HepG2 (cell line): ENCODE results near the gene CADPS. TPM values are rescaled to one million over a fixed set of nuclear protein-coding genes. Genes with fewer than 3 reads are reported as not detected.

Experiments
- ATAC-seq: fragments of 200-7000 bp; cut with Tn5 transposase; 3 replicates; pipeline ENCODE4 v1.9.1; 2020; ENCODE audit warnings: mild to moderate bottlenecking, moderate library complexity
- BruUV-seq: library from RNA; stranded (reverse); fragments of 400-500 nt; replicated peaks from 2 replicates; lab custom pipeline; 2021; lab: Mats Ljungman, UMichigan
- CTCF ChIA-PET: fragments of 300-600 bp; formaldehyde crosslinking; extraction: SDS; loops from one replicate; lab custom pipeline; 2021; ENCODE audit warnings: low total read pairs, inconsistent platforms, low intra/inter-chr PET ratio; lab: Yijun Ruan, JAX
- POLR2A ChIA-PET: fragments of 350-600 bp; sonication (Branson Sonifier 250); formaldehyde crosslinking; loops from one replicate; lab custom pipeline; 2020; ENCODE audit warnings: antibody characterized with exemption, inconsistent platforms; lab: Yijun Ruan, JAX
- DNase-seq: peaks from one replicate; pipeline ENCODE4 v3.0.0-alpha.2; 2015; ENCODE audit warnings: low spot score
- FAIRE-seq: peaks from 3 replicates; lab custom pipeline; 2011; peaks lifted over from hg19 to GRCh38; lab: Jason Lieb, UNC
- H2AFZ ChIP-seq: one replicate; pipeline ENCODE4 v1.6.1; 2011; ENCODE audit warnings: low read length, inconsistent platforms
- H3K27ac ChIP-seq: fragments of 300-600 bp; 3 replicates; pipeline ENCODE4 v1.8.0; 2011; ENCODE audit warnings: mixed run types, mild to moderate bottlenecking, mixed read lengths, low read length, inconsistent platforms; ENCODE audit not compliant: insufficient read depth; ENCODE audit errors: extremely low read length
- H3K27me3 ChIP-seq, 2 experiments: fragments of 200-600 bp in 1 of 2; 2 replicates in 1 of 2; 3 replicates in 1 of 2; pipeline versions ENCODE4 v1.6.0 to v1.8.0; 2011; ENCODE audit warnings: low read length in 2 of 2, mild to moderate bottlenecking in 2 of 2, moderate library complexity in 2 of 2, inconsistent platforms in 1 of 2; ENCODE audit not compliant: insufficient read depth in 2 of 2, control insufficient read depth in 1 of 2
- H3K36me3 ChIP-seq, 2 experiments: fragments of 200-600 bp in 1 of 2; replicated peaks in 1 of 2; 2 replicates in 1 of 2; 3 replicates in 1 of 2; pipeline versions ENCODE4 v1.5.1 to v1.8.0; 2011; ENCODE audit warnings: low read length in 2 of 2, inconsistent platforms in 1 of 2; ENCODE audit not compliant: insufficient read depth in 2 of 2, control insufficient read depth in 1 of 2
- H3K4me1 ChIP-seq: 2 replicates; pipeline ENCODE4 v1.5.1; 2012; ENCODE audit warnings: low read length, inconsistent platforms; ENCODE audit not compliant: insufficient read depth
- H3K4me2 ChIP-seq: 2 replicates; pipeline ENCODE4 v1.6.0; 2011; ENCODE audit warnings: low read depth, low read length, inconsistent platforms
- H3K4me3 ChIP-seq, 3 experiments: fragments of 200-600 bp in 1 of 3; sonication (generic), shearing (Covaris generic) in 1 of 3; replicated peaks in 1 of 3; 2 replicates each; pipeline ENCODE4 v1.5.1; 2011 to 2016; ENCODE audit warnings: low read length in 3 of 3, inconsistent platforms in 2 of 3, low read depth in 2 of 3, mild to moderate bottlenecking in 2 of 3, control low read depth in 1 of 3, mixed read lengths in 1 of 3; ENCODE audit not compliant: insufficient read depth in 1 of 3
- H3K79me2 ChIP-seq: one replicate; pipeline ENCODE4 v1.6.1; 2011; ENCODE audit warnings: low read length, inconsistent platforms; ENCODE audit not compliant: insufficient read depth
- H3K9ac ChIP-seq: 2 replicates; pipeline ENCODE4 v1.6.0; 2011; ENCODE audit warnings: mild to moderate bottlenecking, low read depth, low read length, inconsistent platforms; ENCODE audit not compliant: insufficient read depth
- H3K9me3 ChIP-seq: 2 replicates; pipeline ENCODE4 v1.5.1; 2012; ENCODE audit warnings: mild to moderate bottlenecking, low read length
- H4K20me1 ChIP-seq: 2 replicates; pipeline ENCODE4 v1.6.0; 2011; ENCODE audit warnings: inconsistent platforms, mild to moderate bottlenecking, low read length, moderate library complexity; ENCODE audit not compliant: insufficient read depth
- ASH2L ChIP-seq: fragments of 300-600, 200-600 bp; sonication (generic); IDR thresholded peaks from 2 replicates; pipeline ENCODE4 v1.7.0; 2017; ENCODE audit warnings: low read depth, mild to moderate bottlenecking, moderate library complexity, mixed read lengths, low read length; ENCODE audit not compliant: insufficient read length
- ATAD3A ChIP-seq: sonication (generic); formaldehyde crosslinking; IDR thresholded peaks from 2 replicates; pipeline ENCODE4 v1.4.0; 2020; ENCODE audit warnings: missing genetic modification reagents
- ELF4 ChIP-seq: sonication (generic); formaldehyde crosslinking; IDR thresholded peaks from 2 replicates; pipeline ENCODE4 v1.5.0; 2020; ENCODE audit warnings: missing genetic modification reagents, mild to moderate bottlenecking, moderate library complexity, borderline replicate concordance
- IKZF4 ChIP-seq: sonication (generic); formaldehyde crosslinking; IDR thresholded peaks from 2 replicates; pipeline ENCODE4 v1.5.1; 2020; ENCODE audit warnings: borderline replicate concordance, mild to moderate bottlenecking, low read depth, missing genetic modification reagents; ENCODE audit errors: not compliant biosample characterization
- MLLT10 ChIP-seq: sonication (generic); formaldehyde crosslinking; IDR thresholded peaks from 2 replicates; pipeline ENCODE4 v1.4.0; 2020; ENCODE audit warnings: missing genetic modification reagents
- NCOR1 ChIP-seq: fragments of 200-600 bp; sonication (generic); IDR thresholded peaks from 2 replicates; pipeline ENCODE4 v1.7.0; 2017; ENCODE audit warnings: antibody characterized with exemption, low read length, borderline replicate concordance
- PHF5A ChIP-seq: IDR thresholded peaks from one replicate; pipeline ENCODE4 v1.6.1; 2018; ENCODE audit warnings: low read depth, missing genetic modification reagents; ENCODE audit not compliant: unreplicated experiment
- RBM39 ChIP-seq: fragments of 200-400 bp; formaldehyde crosslinking; IDR thresholded peaks from one replicate; pipeline ENCODE4 v1.6.1; 2018; ENCODE audit warnings: antibody characterized with exemption, mild to moderate bottlenecking, low read depth, low read length; ENCODE audit not compliant: poor library complexity, severe bottlenecking
- RFX3 ChIP-seq: IDR thresholded peaks from 2 replicates; pipeline ENCODE4 v1.6.1; 2016; ENCODE audit warnings: missing biosample characterization, missing genetic modification reagents
- SKIL ChIP-seq: sonication (generic); formaldehyde crosslinking; IDR thresholded peaks from 2 replicates; pipeline ENCODE4 v1.8.0; 2022; ENCODE audit warnings: missing genetic modification reagents, mild to moderate bottlenecking, moderate library complexity, borderline replicate concordance
- ZFYVE20 ChIP-seq: sonication (generic); formaldehyde crosslinking; IDR thresholded peaks from 2 replicates; pipeline ENCODE4 v1.8.0; 2023; ENCODE audit warnings: low read depth, mild to moderate bottlenecking, moderate library complexity, missing genetic modification reagents, borderline replicate concordance
- ZNF350 ChIP-seq: sonication (generic); formaldehyde crosslinking; IDR thresholded peaks from 2 replicates; pipeline ENCODE4 v1.4.0; 2020; ENCODE audit warnings: mild to moderate bottlenecking, low read depth, missing genetic modification reagents, borderline replicate concordance
- ZNF414 ChIP-seq: sonication (generic); formaldehyde crosslinking; IDR thresholded peaks from 2 replicates; pipeline ENCODE4 v1.5.0; 2020; ENCODE audit warnings: missing genetic modification reagents
- ZNF790 ChIP-seq: sonication (generic); formaldehyde crosslinking; IDR thresholded peaks from 2 replicates; pipeline ENCODE4 v1.8.0; 2022; ENCODE audit warnings: missing genetic modification reagents, mild to moderate bottlenecking, borderline replicate concordance
- ZSCAN9 ChIP-seq: IDR thresholded peaks from 2 replicates; pipeline ENCODE4 v1.6.1; 2016; ENCODE audit warnings: borderline replicate concordance
- WGBS: methylation state at CpG from one replicate; pipeline ENCODE4 v1.1.6; 2017; ENCODE audit warnings: low lambda C conversion rate; 5-methylcytosine and 5-hydroxymethylcytosine counted together
- in situ Hi-C: cut with HindIII; loops from 2 replicates; pipeline ENCODE4 v1.10.0; 2017; ENCODE audit warnings: low pct_unique_long_range_greater_than_20kb; ENCODE audit not compliant: extremely low pct_ligation_motif_present
- intact Hi-C: fragments of 100-400 bp; cut with micrococcal nuclease; formaldehyde crosslinking; loops from one replicate; pipeline ENCODE4 v1.10.0; 2022; ENCODE audit not compliant: unreplicated experiment
- polyA plus RNA-seq, 8 experiments: library from polyadenylated mRNA; depleted of rRNA in 3 of 8; stranded (reverse) in 7 of 8; unstranded in 1 of 8; fragments of >200 nt; fragmentation: Illumina TruSeq in 4 of 8; extraction: Trizol in 4 of 8; gene quantifications; 2 replicates each; pipeline versions ENCODE4 v1.2.1 to v1.2.3, GENCODE V29; 2011 to 2016; ENCODE audit warnings: low read depth in 4 of 8, missing spikeins in 1 of 8, mixed read lengths in 1 of 8; ENCODE audit not compliant: insufficient read depth in 1 of 8
- total RNA-seq, 5 experiments: library from RNA; depleted of rRNA; stranded (reverse); fragments of >200 nt; fragmentation: Illumina TruSeq; extraction: Trizol; gene quantifications; 2 replicates each; pipeline ENCODE4 v1.2.3, GENCODE V29; 2016; ENCODE audit warnings: low read depth in 1 of 5

CADPS gene
- total and polyA plus RNA-seq, 2 of the 13 experiments (the other 11 are each of a cell fraction or from before 2014, with no cell fraction given) = not detected

DNA sequence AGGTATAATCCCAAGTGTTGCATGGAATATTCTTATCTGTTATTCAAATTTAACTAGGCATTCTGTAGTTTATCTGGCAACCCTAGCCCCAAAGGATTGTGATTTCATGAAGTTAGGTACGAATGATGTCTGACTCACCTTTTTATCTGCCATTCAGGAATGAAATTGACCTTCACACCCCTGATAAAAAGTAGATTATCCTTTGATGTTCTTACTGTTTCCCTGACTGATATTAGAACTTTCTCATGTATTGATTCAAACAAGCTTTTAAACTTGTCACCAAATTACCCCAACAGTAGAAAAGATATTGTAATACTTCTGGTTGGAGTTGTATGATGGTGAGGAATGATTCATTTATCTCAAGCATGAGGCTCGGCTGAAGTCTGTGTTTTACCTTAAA is 43.6 kb upstream of the CADPS start:
- Histone ChIP-seq H3K36me3 (no peaks in the 10 kb centered on the region), H3K27me3 (no peaks in the 10 kb centered on the region), H4K20me1 (no peaks in the 10 kb centered on the region), H3K9ac (no peak overlapping the region), H3K4me1 (no peaks in the 10 kb centered on the region), H3K4me3 (no peak overlapping the region), H3K4me2 (no peak overlapping the region), H3K79me2 (no peaks in the 10 kb centered on the region), H3K27ac (no peak overlapping the region), H3K9me3 (no peaks in the 10 kb centered on the region), H2AFZ (no peak overlapping the region)
- in situ Hi-C loops = no loop called here
- TF ChIP-seq ASH2L (no peak), RFX3 (CRISPR knock-in tag) (no peak), ZFYVE20 (no peak), ZNF790 (CRISPR knock-in tag) (no peak), RBM39 (no peak), ELF4 (CRISPR knock-in tag) (no peak), MLLT10 (CRISPR knock-in tag) (no peak), ZNF350 (CRISPR knock-in tag) (no peak), ZNF414 (no peak), SKIL (CRISPR knock-in tag) (no peak), NCOR1 (no peak), ATAD3A (no peak), IKZF4 (CRISPR knock-in tag) (no peak), PHF5A (no peak), ZSCAN9 (CRISPR knock-in tag) (no peak)
- intact Hi-C loops = no loop called here
- no TSS peak for BruUV-seq
- FAIRE-seq = no peak
- DNase-seq = no peak
- CTCF ChIA-PET = no interaction called here
- ATAC-seq = no peak
- POLR2A ChIA-PET = no interaction called here
- 0% methylated on average over 2 of the region's 2 CpGs for WGBS
